Heart left ventricle (tissue), 16 donors: ENCODE measurements around the gene KDM6B. TPM values are rescaled to one million over a fixed set of nuclear protein-coding genes. Genes with fewer than 3 reads are reported as not detected.
"Not testable (repeated sequence)": the region's sequence is repeated elsewhere in the genome, so short reads cannot be mapped to it uniquely, and the experiment has no call there.

Source experiments
- ATAC-seq, 4 donors: fragments of 200-7000 bp; cut with Tn5 transposase; one replicate each; pipeline ENCODE4 v1.9.1; 2020 to 2022; ENCODE audit warnings: moderate library complexity in 4 of 4, mild to moderate bottlenecking in 3 of 4, moderate number of reproducible peaks in 1 of 4
- DNase-seq, 5 donors: peaks; one replicate each; pipeline ENCODE4 v3.0.0-alpha.2; 2020
- H3K27ac ChIP-seq, 12 donors: fragments of 200-600 bp; sonication (generic) in 4 of 12; one replicate each; pipeline versions ENCODE4 v1.5.0 to v1.8.0; 2016 to 2022; ENCODE audit warnings: mild to moderate bottlenecking in 2 of 12
- H3K27me3 ChIP-seq, 9 donors: fragments of 200-600 bp; sonication (generic) in 2 of 9; one replicate each; pipeline versions ENCODE4 v1.5.1 to v1.8.0; 2016 to 2022; ENCODE audit warnings: mild to moderate bottlenecking in 3 of 9
- H3K36me3 ChIP-seq, 9 donors: fragments of 200-600 bp; sonication (generic) in 2 of 9; one replicate each; pipeline versions ENCODE4 v1.5.0 to v1.8.0; 2018 to 2022; ENCODE audit warnings: mild to moderate bottlenecking in 2 of 9
- H3K4me1 ChIP-seq, 12 donors: fragments of 200-600 bp; sonication (generic) in 4 of 12; one replicate each; pipeline versions ENCODE4 v1.5.0 to v1.8.0; 2016 to 2022; ENCODE audit warnings: mild to moderate bottlenecking in 3 of 12
- H3K4me3 ChIP-seq, 12 donors: fragments of 200-600 bp; sonication (generic) in 4 of 12; one replicate each; pipeline versions ENCODE4 v1.5.0 to v1.8.0; 2017 to 2022; ENCODE audit warnings: mild to moderate bottlenecking in 9 of 12, moderate library complexity in 4 of 12
- H3K9me3 ChIP-seq, 12 donors: fragments of 200-600 bp; sonication (generic) in 4 of 12; one replicate each; pipeline versions ENCODE4 v1.5.0 to v1.8.0; 2016 to 2022; ENCODE audit warnings: mild to moderate bottlenecking in 1 of 12
- POLR2A ChIP-seq, 2 donors: fragments of 450-650 bp; IDR thresholded peaks; one replicate each; pipeline ENCODE4 v1.6.1; 2017; ENCODE audit warnings: antibody characterized with exemption in 2 of 2, mild to moderate bottlenecking in 2 of 2, moderate library complexity in 2 of 2
- WGBS, 4 donors: extraction: QIAGEN DNeasy Blood & Tissue Kit in 2 of 4; methylation state at CpG; one replicate each; pipeline versions ENCODE4 v1.1.5 to v1.1.7; 2013 to 2018; 5-methylcytosine and 5-hydroxymethylcytosine counted together
- intact Hi-C, 10 donors: fragments of 100-400 bp; cut with DNase I; formaldehyde crosslinking; loops; one replicate each; pipeline versions ENCODE4 v1.11.1 to v1.14.2; 2022
- polyA plus RNA-seq, 2 donors: library from polyadenylated mRNA; stranded (reverse); fragments of 200-250 nt; gene quantifications; one replicate each; pipeline ENCODE4 v1.2.3, GENCODE V29; 2013
- total RNA-seq, 9 donors: library from RNA; depleted of rRNA in 2 of 9; stranded (reverse); fragments of >200 nt in 2 of 9; fragmentation: NEBNext Ultra II Directional in 3 of 9; extraction: Animal tissue kit (Norgen Biotek cat#: 25700) in 3 of 9; gene quantifications; one replicate each; pipeline versions ENCODE4 v1.1.0 to v1.2.4, GENCODE V29; 2016 to 2023
- TF ChIP-seq, protein P1 (sequence below), 12 donors: fragments of 200-600 bp; sonication (generic) in 4 of 12; IDR thresholded peaks; one replicate each; pipeline versions ENCODE4 v1.5.0 to v1.8.0; 2018 to 2022; ENCODE audit warnings: antibody characterized with exemption in 12 of 12, mild to moderate bottlenecking in 5 of 12
- donor health status: ischemic (EF 13 %, LVEDD 7.1; RV severe dilation, severe dysfunction).
- donor health status: healthy with polysubstance abuse.
- donor health status: DM: no; HTN: yes; CAD: no.
- donor health status: DM: no; HTN: no; CAD: no.
- donor health status: ischemic (EF 25% LVEDD 6.9; RV normal size, moderate dysfunction).
- donor health status: ischemic (EF 25% LVEDD 5.7; RV mildly dilated, moderate dysfunction).
- donor health status: healthy.
- donor health status: DM: yes; HTN: yes; CAD: no.
- donor health status: ischemic (EF 35%, LVEDD 5.7; RV mildly dilated, moderate dysfunction).
- donor health status: nonischemic (EF 11% LVEDD 7.7; RV severe dilation, severe dysfunction).
- donor health status: DM: yes; HTN: yes; CAD: no.
- donor health status: PGD.
- donor health status: ischemic (EF 29% LVEDD 5.4; RV normal size, mild dysfunction).
- donor health status: nonischemic (EF 23%, LVEDD 6.1; RV moderate dilation, normal function).

Gene KDM6B
- total and polyA plus RNA-seq, 11 donors: 7.4 to 29.3 (median 20.6) TPM

- Histone ChIP-seq H3K36me3 (no peaks in the 10 kb centered on the region), H3K9me3 (no peaks in the 10 kb centered on the region), H3K4me3 (no peak overlapping the region), H3K27me3 (peaks cover 0 to 5% (median 0%) of the 10 kb centered on the region in 9 donors), H3K4me1 (no peaks in the 10 kb centered on the region), H3K27ac (no peak overlapping the region)
- no peak for TF ChIP-seq POLR2A (IDR thresholded peaks at IDR 0.05)
- TF ChIP-seq, protein P1, sequence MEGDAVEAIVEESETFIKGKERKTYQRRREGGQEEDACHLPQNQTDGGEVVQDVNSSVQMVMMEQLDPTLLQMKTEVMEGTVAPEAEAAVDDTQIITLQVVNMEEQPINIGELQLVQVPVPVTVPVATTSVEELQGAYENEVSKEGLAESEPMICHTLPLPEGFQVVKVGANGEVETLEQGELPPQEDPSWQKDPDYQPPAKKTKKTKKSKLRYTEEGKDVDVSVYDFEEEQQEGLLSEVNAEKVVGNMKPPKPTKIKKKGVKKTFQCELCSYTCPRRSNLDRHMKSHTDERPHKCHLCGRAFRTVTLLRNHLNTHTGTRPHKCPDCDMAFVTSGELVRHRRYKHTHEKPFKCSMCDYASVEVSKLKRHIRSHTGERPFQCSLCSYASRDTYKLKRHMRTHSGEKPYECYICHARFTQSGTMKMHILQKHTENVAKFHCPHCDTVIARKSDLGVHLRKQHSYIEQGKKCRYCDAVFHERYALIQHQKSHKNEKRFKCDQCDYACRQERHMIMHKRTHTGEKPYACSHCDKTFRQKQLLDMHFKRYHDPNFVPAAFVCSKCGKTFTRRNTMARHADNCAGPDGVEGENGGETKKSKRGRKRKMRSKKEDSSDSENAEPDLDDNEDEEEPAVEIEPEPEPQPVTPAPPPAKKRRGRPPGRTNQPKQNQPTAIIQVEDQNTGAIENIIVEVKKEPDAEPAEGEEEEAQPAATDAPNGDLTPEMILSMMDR (IDR thresholded peaks at IDR 0.05): no peak
- intact Hi-C loops: no loop called here
- ATAC-seq (no peak), DNase-seq (no peak)
- WGBS, 4 donors: 73 to 79% (median 75%) methylated on average over 11 of the region's 11 CpGs
Measured at GRCh38 chr17:7809086-7809790, 24.8 kb upstream of the KDM6B start.

DNA sequence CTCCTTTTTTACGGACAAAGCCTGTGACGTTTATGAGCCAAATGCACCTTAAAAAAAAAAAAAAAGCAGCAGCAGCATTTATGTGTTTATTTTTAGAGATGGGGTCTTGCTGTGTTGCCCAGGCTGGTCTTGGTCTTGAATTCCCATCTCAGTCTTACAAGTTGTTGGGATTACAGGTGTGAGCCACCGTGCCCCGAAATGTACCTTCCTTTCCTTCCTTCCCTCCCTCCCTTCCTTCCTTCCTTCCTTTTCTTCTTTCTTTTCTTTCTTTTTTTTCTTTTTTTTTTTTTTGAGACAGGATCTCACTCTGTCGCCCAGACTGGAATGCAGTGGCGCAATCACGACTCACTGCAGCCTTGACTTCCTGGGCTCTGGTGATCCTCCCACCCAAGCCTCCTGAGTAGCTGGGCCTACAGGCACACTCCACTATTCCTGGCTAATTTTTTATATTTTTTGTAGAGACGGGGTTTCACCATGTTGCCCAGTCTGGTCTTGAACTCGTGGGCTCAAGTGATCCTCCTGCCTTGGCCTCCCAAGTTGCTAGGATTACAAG, 24.1 kb upstream of the KDM6B start:
- 69 to 82% (median 76%) methylated on average over 9 of the region's 9 CpGs for WGBS, 4 donors
- H3K9me3 ChIP-seq, H3K27ac ChIP-seq, DNase-seq, H3K27me3 ChIP-seq, H3K36me3 ChIP-seq, ATAC-seq, H3K4me1 ChIP-seq, H3K4me3 ChIP-seq: not testable (repeated sequence)
- intact Hi-C loops: loop anchor here in 2 of 10 donors (10.0 kb wide), 2 partner anchors 65 to 225 kb away; partner anchors contain the start of gene ALOX15B (in 1 of the 2)

GRCh38 chr17:7811251-7811650, 22.8 kb upstream of the KDM6B start:
- 76 to 85% (median 77%) methylated on average over 3 of the region's 3 CpGs for WGBS, 4 donors
- intact Hi-C loops: loop anchor here in 2 of 10 donors (10.0 kb wide), 2 partner anchors 66 to 224 kb away; partner anchors contain the start of gene ALOX15B (in 1 of the 2)

DNA sequence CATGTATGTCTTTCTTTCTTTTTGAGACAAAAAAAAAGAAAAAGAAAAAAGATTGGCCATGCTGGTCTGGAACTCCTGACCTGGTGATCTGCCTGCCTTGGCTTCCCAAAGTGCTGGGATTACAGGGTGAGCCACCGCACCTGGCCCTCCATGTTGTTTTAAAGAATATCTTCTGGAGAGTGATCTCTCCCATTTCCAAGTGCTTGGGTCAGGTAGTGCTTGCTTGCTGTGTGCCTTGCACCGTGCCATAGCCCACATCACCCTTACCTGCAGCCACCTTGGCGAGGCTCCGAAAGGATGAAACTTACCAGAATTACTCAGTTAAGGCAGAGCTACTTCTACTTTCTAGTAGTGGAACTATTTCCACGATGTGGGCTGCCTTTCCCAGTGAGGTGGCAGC, 19.0 kb upstream of the KDM6B start:
- Histone ChIP-seq H3K27me3 (no peaks in the 10 kb centered on the region), H3K9me3 (no peaks in the 10 kb centered on the region), H3K27ac (no peak overlapping the region), H3K36me3 (no peaks in the 10 kb centered on the region), H3K4me1 (no peaks in the 10 kb centered on the region), H3K4me3 (no peak overlapping the region)
- no peak for ATAC-seq
- intact Hi-C loops: loop anchor here in 4 of 10 donors (5.0 to 10.0 kb wide), 3 partner anchors 37 to 220 kb away; partner anchors contain the start of gene ALOX15B (in 1 of the 4)
- WGBS, 4 donors: 91 to 94% (median 93%) methylated on average over 5 of the region's 5 CpGs
- TF ChIP-seq, protein P1 (IDR thresholded peaks at IDR 0.05): no peak
- DNase-seq: no peak

More at GRCh38 chr17:7811251-7811650, 22.8 kb upstream of the KDM6B start:
- Histone ChIP-seq H3K9me3 (no peaks in the 10 kb centered on the region), H3K4me3 (no peak overlapping the region), H3K4me1 (no peaks in the 10 kb centered on the region), H3K27me3 (peaks cover 0 to 5% (median 0%) of the 10 kb centered on the region in 9 donors), H3K36me3 (no peaks in the 10 kb centered on the region), H3K27ac (no peak overlapping the region)
- TF ChIP-seq, protein P1 (IDR thresholded peaks at IDR 0.05): no peak
- TF ChIP-seq POLR2A (IDR thresholded peaks at IDR 0.05): no peak
- ATAC-seq (no peak), DNase-seq (no peak)
